Lower leg skin (tissue), 3 donors: Measurements from ENCODE around the gene MIDN.

ENCODE experiments used
- POLR2A ChIP-seq, 2 donors: fragments of 450-650 bp; IDR thresholded peaks; one replicate each; pipeline ENCODE4 v1.6.1; 2016 to 2017; ENCODE audit warnings: antibody characterized with exemption in 2 of 2, mild to moderate bottlenecking in 1 of 2, moderate library complexity in 1 of 2
- TF ChIP-seq, protein P1 (sequence below), 3 donors: fragments of 450-650 bp; IDR thresholded peaks; one replicate each; pipeline ENCODE4 v1.5.1; 2016; ENCODE audit warnings: antibody characterized with exemption in 3 of 3, mild to moderate bottlenecking in 3 of 3, moderate library complexity in 2 of 3

DNA sequence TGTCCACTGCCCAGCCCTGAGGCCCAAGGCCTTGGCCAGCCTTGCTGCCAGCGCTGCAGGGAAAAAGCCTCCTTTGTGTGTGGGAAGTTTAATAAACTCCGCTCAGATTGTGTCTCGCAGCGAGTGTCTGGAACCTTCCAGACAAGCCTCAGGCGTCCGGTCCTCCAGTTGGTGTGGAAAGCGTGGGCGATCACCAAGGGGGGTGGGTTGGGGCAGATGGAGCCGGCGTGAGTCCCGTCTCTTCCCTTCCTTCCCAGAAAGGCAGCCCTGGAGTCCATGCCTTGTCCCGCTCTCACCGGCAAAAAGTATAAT lies 38.2 kb upstream of the MIDN start:
- TF ChIP-seq, protein P1, sequence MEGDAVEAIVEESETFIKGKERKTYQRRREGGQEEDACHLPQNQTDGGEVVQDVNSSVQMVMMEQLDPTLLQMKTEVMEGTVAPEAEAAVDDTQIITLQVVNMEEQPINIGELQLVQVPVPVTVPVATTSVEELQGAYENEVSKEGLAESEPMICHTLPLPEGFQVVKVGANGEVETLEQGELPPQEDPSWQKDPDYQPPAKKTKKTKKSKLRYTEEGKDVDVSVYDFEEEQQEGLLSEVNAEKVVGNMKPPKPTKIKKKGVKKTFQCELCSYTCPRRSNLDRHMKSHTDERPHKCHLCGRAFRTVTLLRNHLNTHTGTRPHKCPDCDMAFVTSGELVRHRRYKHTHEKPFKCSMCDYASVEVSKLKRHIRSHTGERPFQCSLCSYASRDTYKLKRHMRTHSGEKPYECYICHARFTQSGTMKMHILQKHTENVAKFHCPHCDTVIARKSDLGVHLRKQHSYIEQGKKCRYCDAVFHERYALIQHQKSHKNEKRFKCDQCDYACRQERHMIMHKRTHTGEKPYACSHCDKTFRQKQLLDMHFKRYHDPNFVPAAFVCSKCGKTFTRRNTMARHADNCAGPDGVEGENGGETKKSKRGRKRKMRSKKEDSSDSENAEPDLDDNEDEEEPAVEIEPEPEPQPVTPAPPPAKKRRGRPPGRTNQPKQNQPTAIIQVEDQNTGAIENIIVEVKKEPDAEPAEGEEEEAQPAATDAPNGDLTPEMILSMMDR (IDR thresholded peaks at IDR 0.05) = no peak
- no peak for TF ChIP-seq POLR2A (IDR thresholded peaks at IDR 0.05)
